H1 (cell line): ENCODE data around the gene YTHDF2. TPM values are rescaled to one million over a fixed set of nuclear protein-coding genes. Genes with fewer than 3 reads are reported as not detected.
"Not testable (repeated sequence)": the region's sequence is repeated elsewhere in the genome, so short reads cannot be mapped to it uniquely, and the experiment has no call there.

ENCODE experiments used
- CTCF ChIA-PET: fragments of 300-600 bp; sonication (Branson Sonifier 250); formaldehyde crosslinking; loops from one replicate; lab custom pipeline; 2021; ENCODE audit not compliant: partially characterized antibody; lab: Charles Lee
- POLR2A ChIA-PET: fragments of 300-600 bp; sonication (Branson Sonifier 250); formaldehyde crosslinking; loops from one replicate; lab custom pipeline; 2021; ENCODE audit warnings: inconsistent platforms; ENCODE audit not compliant: partially characterized antibody; lab: Charles Lee
- DNase-seq, 2 experiments: peaks; one replicate each; pipeline versions ENCODE4 v3.0.0 to v3.0.0-alpha.2; 2010 to 2022; ENCODE audit warnings: low spot score in 2 of 2, low read depth in 1 of 2, mixed read lengths in 1 of 2
- FAIRE-seq: peaks from 2 replicates; lab custom pipeline; 2011; peaks lifted over from hg19 to GRCh38; lab: Jason Lieb, UNC
- H2AFZ ChIP-seq: 2 replicates; pipeline ENCODE4 v1.8.1; 2012; ENCODE audit warnings: low read length, inconsistent platforms
- H2AK5ac ChIP-seq: 2 replicates; pipeline ENCODE4 v1.6.1; 2013; ENCODE audit warnings: low read depth, low read length
- H2BK120ac ChIP-seq: replicated peaks from 2 replicates; pipeline ENCODE3; 2013; ENCODE audit warnings: low read depth, low read length, inconsistent platforms
- H2BK12ac ChIP-seq: 2 replicates; pipeline ENCODE4 v1.6.1; 2013; ENCODE audit warnings: low read depth, low read length
- H2BK15ac ChIP-seq: 2 replicates; pipeline ENCODE4 v1.6.1; 2013; ENCODE audit warnings: low read length
- H2BK20ac ChIP-seq: 2 replicates; pipeline ENCODE4 v1.6.1; 2013; ENCODE audit warnings: low read length
- H2BK5ac ChIP-seq: 2 replicates; pipeline ENCODE4 v1.6.1; 2013; ENCODE audit warnings: low read depth, low read length
- H3K14ac ChIP-seq: 2 replicates; pipeline ENCODE4 v1.6.1; 2013; ENCODE audit warnings: inconsistent platforms; ENCODE audit not compliant: insufficient read length
- H3K18ac ChIP-seq: 2 replicates; pipeline ENCODE4 v1.6.1; 2013; ENCODE audit warnings: low read length; ENCODE audit errors: extremely low read depth
- H3K23ac ChIP-seq: 2 replicates; pipeline ENCODE4 v1.6.1; 2013; ENCODE audit warnings: inconsistent platforms; ENCODE audit not compliant: insufficient read length
- H3K23me2 ChIP-seq: 2 replicates; pipeline ENCODE4 v1.6.1; 2013; ENCODE audit warnings: low read depth, low read length
- H3K27ac ChIP-seq: 2 replicates; pipeline ENCODE4 v1.6.1; 2011; ENCODE audit warnings: low read depth, low read length, inconsistent platforms
- H3K27me3 ChIP-seq, 4 experiments: replicated peaks in 1 of 4; 1 replicate in 1 of 4; 2 replicates in 3 of 4; pipeline versions ENCODE4 v1.6.1 to v1.8.1; 2011 to 2013; ENCODE audit warnings: low read length in 3 of 4, mild to moderate bottlenecking in 3 of 4, inconsistent platforms in 2 of 4, mixed read lengths in 2 of 4, moderate library complexity in 1 of 4; ENCODE audit not compliant: control insufficient read depth in 3 of 4, insufficient read depth in 3 of 4; ENCODE audit errors: extremely low read depth in 1 of 4
- H3K36me3 ChIP-seq, 4 experiments: 2 replicates each; pipeline versions ENCODE4 v1.6.1 to v1.8.1; 2011 to 2013; ENCODE audit warnings: mild to moderate bottlenecking in 4 of 4, low read length in 3 of 4, moderate library complexity in 2 of 4, control low read depth in 1 of 4, inconsistent platforms in 1 of 4; ENCODE audit not compliant: insufficient read depth in 4 of 4, control insufficient read depth in 2 of 4
- H3K4ac ChIP-seq: replicated peaks from 2 replicates; pipeline ENCODE3; 2013; ENCODE audit warnings: low read length, low read depth, mixed read lengths, inconsistent platforms; ENCODE audit not compliant: insufficient read length
- H3K4me1 ChIP-seq, 4 experiments: replicated peaks in 1 of 4; 1 replicate in 1 of 4; 2 replicates in 3 of 4; pipeline versions ENCODE4 v1.6.1 to v1.8.1; 2011 to 2013; ENCODE audit warnings: low read length in 3 of 4, inconsistent platforms in 2 of 4, mixed read lengths in 1 of 4; ENCODE audit not compliant: insufficient read depth in 4 of 4, control insufficient read depth in 3 of 4
- H3K4me2 ChIP-seq, 2 experiments: 2 replicates each; pipeline versions ENCODE4 v1.6.1 to v1.8.1; 2011 to 2013; ENCODE audit warnings: low read depth in 2 of 2, low read length in 2 of 2, control low read depth in 1 of 2, inconsistent platforms in 1 of 2, mild to moderate bottlenecking in 1 of 2; ENCODE audit not compliant: insufficient read depth in 1 of 2
- H3K4me3 ChIP-seq, 4 experiments: fragments of 200-600, 300-600 bp in 1 of 4; sonication (generic), shearing (Covaris generic), sonication (Bioruptor Twin) in 1 of 4; 2 replicates each; pipeline versions ENCODE4 v1.5.1 to v1.8.1; 2011 to 2016; ENCODE audit warnings: low read length in 4 of 4, low read depth in 3 of 4, control low read depth in 2 of 4, inconsistent platforms in 2 of 4, mild to moderate bottlenecking in 2 of 4, mixed read lengths in 1 of 4, moderate library complexity in 1 of 4; ENCODE audit not compliant: insufficient read depth in 2 of 4; ENCODE audit errors: extremely low read depth in 1 of 4
- H3K56ac ChIP-seq: replicated peaks from 2 replicates; pipeline ENCODE3; 2013; ENCODE audit warnings: low read depth, mild to moderate bottlenecking, mixed read lengths, low read length, inconsistent platforms; ENCODE audit not compliant: insufficient read length
- H3K79me1 ChIP-seq: 2 replicates; pipeline ENCODE4 v1.6.1; 2013; ENCODE audit warnings: low read depth, low read length, control low read depth
- H3K79me2 ChIP-seq, 2 experiments: 2 replicates each; pipeline versions ENCODE4 v1.6.1 to v1.8.1; 2012 to 2013; ENCODE audit warnings: low read length in 2 of 2, mild to moderate bottlenecking in 2 of 2, inconsistent platforms in 1 of 2; ENCODE audit not compliant: insufficient read depth in 2 of 2, control insufficient read depth in 1 of 2
- H3K9ac ChIP-seq, 4 experiments: replicated peaks in 1 of 4; 1 replicate in 1 of 4; 2 replicates in 3 of 4; pipeline versions ENCODE4 v1.6.1 to v1.8.1; 2011 to 2013; ENCODE audit warnings: low read depth in 3 of 4, low read length in 3 of 4, control low read depth in 2 of 4, mild to moderate bottlenecking in 2 of 4, moderate library complexity in 2 of 4, inconsistent platforms in 1 of 4; ENCODE audit errors: extremely low read depth in 1 of 4
- H3K9me3 ChIP-seq, 2 experiments: 2 replicates each; pipeline versions ENCODE4 v1.6.1 to v1.8.1; 2012 to 2013; ENCODE audit warnings: mild to moderate bottlenecking in 2 of 2, moderate library complexity in 2 of 2, control low read depth in 1 of 2, inconsistent platforms in 1 of 2, low read depth in 1 of 2, low read length in 1 of 2, mixed read lengths in 1 of 2; ENCODE audit not compliant: insufficient read depth in 2 of 2
- H4K20me1 ChIP-seq, 2 experiments: replicated peaks in 1 of 2; 2 replicates each; pipeline versions ENCODE3 to v1.8.1; 2011 to 2013; ENCODE audit warnings: inconsistent platforms in 2 of 2, low read length in 2 of 2, mild to moderate bottlenecking in 1 of 2; ENCODE audit not compliant: insufficient read depth in 2 of 2, control insufficient read depth in 1 of 2
- H4K5ac ChIP-seq: 2 replicates; pipeline ENCODE4 v1.6.1; 2013; ENCODE audit warnings: low read length, low read depth, mixed read lengths, inconsistent platforms; ENCODE audit not compliant: insufficient read length
- H4K8ac ChIP-seq: 2 replicates; pipeline ENCODE4 v1.8.0; 2013; ENCODE audit warnings: mild to moderate bottlenecking, moderate library complexity, low read length, inconsistent platforms; ENCODE audit not compliant: insufficient read depth; ENCODE audit errors: extremely low read depth
- H4K91ac ChIP-seq: replicated peaks from 2 replicates; pipeline ENCODE3; 2013; ENCODE audit warnings: low read length, mixed read lengths, inconsistent platforms; ENCODE audit not compliant: insufficient read length
- WGBS, 2 experiments: shearing (Covaris generic) in 1 of 2; methylation state at CpG; one replicate each; pipeline versions ENCODE4 v1.1.6 to v1.1.7; 2013 to 2015; ENCODE audit warnings: low lambda C conversion rate in 2 of 2, mixed read lengths in 2 of 2, inconsistent platforms in 1 of 2, low coverage in 1 of 2, missing lambda C conversion rate in 1 of 2; ENCODE audit not compliant: insufficient replicate concordance in 2 of 2, insufficient coverage in 1 of 2, insufficient read length in 1 of 2; ENCODE audit errors: extremely low coverage in 1 of 2, missing lambda C conversion rate in 1 of 2; 5-methylcytosine and 5-hydroxymethylcytosine counted together
- polyA plus RNA-seq, 7 experiments: library from polyadenylated mRNA; depleted of rRNA in 3 of 7; stranded (reverse) in 5 of 7; unstranded in 2 of 7; fragments of >200 nt in 5 of 7; fragments of 200-250 nt in 2 of 7; gene quantifications; 1 replicate in 5 of 7; 2 replicates in 1 of 7; 4 replicates in 1 of 7; pipeline versions ENCODE4 v1.2.1 to v1.2.3, GENCODE V29; 2011 to 2013; ENCODE audit warnings: missing spikeins in 2 of 7, mixed read lengths in 2 of 7
- total RNA-seq: library from RNA; stranded (reverse); fragmentation: NEBNext Ultra II Directional; extraction: Animal tissue kit (Norgen Biotek cat#: 25700); gene quantifications from 2 replicates; pipeline ENCODE4 v1.2.1, GENCODE V29; 2021

The YTHDF2 gene
- total and polyA plus RNA-seq, 2 of the 8 experiments (the other 6 are each of a cell fraction or from before 2014, with no cell fraction given), result 128 to 164 TPM

GRCh38 chr1:28725365-28725764, 11.4 kb upstream of the YTHDF2 start:
- H3K14ac ChIP-seq, H4K91ac ChIP-seq, H3K27ac ChIP-seq, H2BK12ac ChIP-seq, H2BK15ac ChIP-seq, H3K36me3 ChIP-seq, FAIRE-seq, H3K9ac ChIP-seq, H3K27me3 ChIP-seq, H2AK5ac ChIP-seq, H3K79me1 ChIP-seq, H2BK120ac ChIP-seq, H4K8ac ChIP-seq, H2AFZ ChIP-seq, H3K4me1 ChIP-seq, H2BK5ac ChIP-seq, H4K20me1 ChIP-seq, H3K23me2 ChIP-seq, H3K23ac ChIP-seq, H2BK20ac ChIP-seq, DNase-seq, H3K18ac ChIP-seq, H4K5ac ChIP-seq, H3K4me3 ChIP-seq, H3K4ac ChIP-seq, H3K9me3 ChIP-seq, H3K79me2 ChIP-seq, H3K4me2 ChIP-seq, H3K56ac ChIP-seq: not testable (repeated sequence)
- CTCF ChIA-PET, result interaction anchor here (0.9 to 2.5 kb wide), 2 partner anchors 11 to 26 kb away, joined by 6 to 11 read pairs; partner anchors contain the start of gene YTHDF2
- 90% methylated on average over 5 of the region's 5 CpGs; no CpG with 5 or more reads in 1 of the 2 experiments for WGBS, 2 experiments
- POLR2A ChIA-PET, result interaction anchor here (0.8 to 13.5 kb wide), 3 partner anchors 13 to 78 kb away, joined by 3 to 185 read pairs (median 3); partner anchors contain the start of gene YTHDF2
